ENCODE data around the gene COG4.

Gene COG4

DNA sequence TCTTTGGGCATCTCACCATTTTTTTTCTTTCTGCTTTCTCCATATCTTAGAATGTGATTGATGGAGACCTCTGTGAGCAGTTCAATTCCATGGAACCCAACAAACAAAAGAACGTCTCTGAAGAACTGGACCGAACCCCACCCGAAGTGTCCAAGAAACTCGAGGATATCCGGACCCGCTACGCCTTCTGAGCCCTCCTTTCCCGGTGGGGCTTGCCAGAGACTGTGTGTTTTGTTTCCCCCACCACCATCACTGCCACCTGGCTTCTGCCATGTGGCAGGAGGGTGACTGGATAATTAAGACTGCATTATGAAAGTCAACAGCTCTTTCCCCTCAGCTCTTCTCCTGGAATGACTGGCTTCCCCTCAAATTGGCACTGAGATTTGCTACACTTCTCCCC lies 48.3 kb upstream of the COG4 start:
- Histone ChIP-seq H3K4me1 (ENCODE audit: insufficient read depth, low read length) (no peaks in the 10 kb centered on the region), H3K4me3 (ENCODE audit: low read depth in 1 of 2, low read length in 2 of 2) (no peak overlapping the region), H3K9ac (ENCODE audit: low read depth, low read length) (no peak overlapping the region), H2AFZ (ENCODE audit: low read depth, low read length) (no peak overlapping the region), H3K79me2 (ENCODE audit: insufficient read depth, low read length) (peaks cover 3% of the 10 kb centered on the region; the same call in 1 of the 2 replicates), H4K20me1 (ENCODE audit: insufficient read depth, low read length) (peaks cover 65% of the 10 kb centered on the region; the same call in 1 of the 2 replicates), H3K27ac (ENCODE audit: low read length) (no peak overlapping the region), H3K9me3 (ENCODE audit: insufficient read depth, low read length, severe bottlenecking) (no peaks in the 10 kb centered on the region), H3K27me3 (ENCODE audit: insufficient read depth, low read length, poor library complexity) (no peaks in the 10 kb centered on the region), H3K36me3 (ENCODE audit: insufficient read depth, low read length) (peaks cover 81% of the 10 kb centered on the region), H3K4me2 (ENCODE audit: insufficient read depth, low read length) (no peak overlapping the region)
- ATAC-seq (ENCODE audit: insufficient read depth, low read depth) (no peak), DNase-seq (no peak)
- TF ChIP-seq, protein P1, sequence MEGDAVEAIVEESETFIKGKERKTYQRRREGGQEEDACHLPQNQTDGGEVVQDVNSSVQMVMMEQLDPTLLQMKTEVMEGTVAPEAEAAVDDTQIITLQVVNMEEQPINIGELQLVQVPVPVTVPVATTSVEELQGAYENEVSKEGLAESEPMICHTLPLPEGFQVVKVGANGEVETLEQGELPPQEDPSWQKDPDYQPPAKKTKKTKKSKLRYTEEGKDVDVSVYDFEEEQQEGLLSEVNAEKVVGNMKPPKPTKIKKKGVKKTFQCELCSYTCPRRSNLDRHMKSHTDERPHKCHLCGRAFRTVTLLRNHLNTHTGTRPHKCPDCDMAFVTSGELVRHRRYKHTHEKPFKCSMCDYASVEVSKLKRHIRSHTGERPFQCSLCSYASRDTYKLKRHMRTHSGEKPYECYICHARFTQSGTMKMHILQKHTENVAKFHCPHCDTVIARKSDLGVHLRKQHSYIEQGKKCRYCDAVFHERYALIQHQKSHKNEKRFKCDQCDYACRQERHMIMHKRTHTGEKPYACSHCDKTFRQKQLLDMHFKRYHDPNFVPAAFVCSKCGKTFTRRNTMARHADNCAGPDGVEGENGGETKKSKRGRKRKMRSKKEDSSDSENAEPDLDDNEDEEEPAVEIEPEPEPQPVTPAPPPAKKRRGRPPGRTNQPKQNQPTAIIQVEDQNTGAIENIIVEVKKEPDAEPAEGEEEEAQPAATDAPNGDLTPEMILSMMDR (IDR thresholded peaks at IDR 0.05; ENCODE audit: borderline replicate concordance, extremely low read depth, low read length, poor library complexity, severe bottlenecking): no peak
- TF ChIP-seq EZH2 (IDR thresholded peaks at IDR 0.05; ENCODE audit: borderline replicate concordance, low read depth, low read length, severe bottlenecking): no peak

DNA sequence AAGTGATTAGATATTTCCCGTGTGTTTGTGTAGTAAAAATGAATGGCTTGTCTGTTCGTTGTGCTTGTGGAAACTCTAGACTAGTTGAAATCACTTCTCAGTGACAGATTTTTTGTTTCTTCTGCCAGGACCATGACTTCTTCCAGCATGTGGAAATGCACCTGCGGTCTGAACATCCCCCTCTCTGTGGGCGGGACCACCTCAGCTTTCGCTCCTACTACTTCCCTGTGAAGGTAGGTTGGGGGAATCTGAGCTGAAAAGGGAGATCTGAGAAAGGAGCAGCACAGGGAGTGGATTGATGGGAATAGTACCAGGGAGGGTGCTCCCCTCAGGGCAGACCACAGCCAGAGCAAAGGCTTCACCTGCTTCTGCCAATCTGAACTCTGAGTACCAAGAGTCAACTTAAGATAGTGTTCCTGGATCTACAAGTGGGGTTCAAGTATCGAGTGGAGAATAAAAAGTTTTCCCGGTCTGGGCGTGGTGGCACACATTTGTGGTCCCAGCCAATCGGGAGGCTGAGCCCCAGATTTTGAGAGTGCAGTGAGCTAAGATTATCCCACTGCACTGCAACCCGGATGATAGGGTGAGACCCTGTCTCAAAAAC lies 47.7 kb upstream of the COG4 start:
- H3K4me1 ChIP-seq (ENCODE audit: insufficient read depth, low read length): no peaks in the 10 kb centered on the region
- peaks cover 86% of the 10 kb centered on the region for H3K36me3 ChIP-seq (ENCODE audit: insufficient read depth, low read length)
- no peak overlapping the region for H3K27ac ChIP-seq (ENCODE audit: low read length)
- ATAC-seq (ENCODE audit: insufficient read depth, low read depth) (no peak), DNase-seq (no peak)
- H3K9ac ChIP-seq (ENCODE audit: low read depth, low read length): no peak overlapping the region
- no peaks in the 10 kb centered on the region for H3K9me3 ChIP-seq (ENCODE audit: insufficient read depth, low read length, severe bottlenecking)
- peaks cover 3% of the 10 kb centered on the region; the same call in 1 of the 2 replicates for H3K79me2 ChIP-seq (ENCODE audit: insufficient read depth, low read length)
- no peak overlapping the region for H3K4me3 ChIP-seq (ENCODE audit: low read depth in 1 of 2, low read length in 2 of 2)
- H4K20me1 ChIP-seq (ENCODE audit: insufficient read depth, low read length): peaks cover 61% of the 10 kb centered on the region; the same call in 1 of the 2 replicates
- no peak overlapping the region for H2AFZ ChIP-seq (ENCODE audit: low read depth, low read length)
- H3K4me2 ChIP-seq (ENCODE audit: insufficient read depth, low read length): no peak overlapping the region
- TF ChIP-seq EZH2 (IDR thresholded peaks at IDR 0.05; ENCODE audit: borderline replicate concordance, low read depth, low read length, severe bottlenecking): no peak
- TF ChIP-seq, protein P1 (IDR thresholded peaks at IDR 0.05; ENCODE audit: borderline replicate concordance, extremely low read depth, low read length, poor library complexity, severe bottlenecking): no peak
- no peaks in the 10 kb centered on the region for H3K27me3 ChIP-seq (ENCODE audit: insufficient read depth, low read length, poor library complexity)

DNA sequence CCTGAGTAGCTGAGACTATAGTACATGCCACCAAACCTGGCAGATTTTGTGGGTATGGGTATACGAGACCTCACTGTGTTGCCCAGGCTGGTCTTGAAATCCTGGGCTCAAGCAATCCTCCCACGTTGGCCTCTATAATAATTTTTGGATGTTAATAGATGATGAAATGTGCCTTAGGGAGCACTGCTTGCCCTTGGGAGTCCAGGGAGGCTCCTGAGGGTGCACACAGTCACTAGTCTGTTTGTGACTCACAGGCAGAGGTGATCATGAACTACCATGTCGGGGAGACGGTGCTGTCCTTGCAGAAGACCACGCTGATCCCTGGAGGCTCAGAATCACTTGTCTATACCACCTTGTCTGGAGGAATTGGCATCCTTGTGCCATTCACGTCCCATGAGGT lies 46.4 kb upstream of the COG4 start:
- TF ChIP-seq, protein P1 (IDR thresholded peaks at IDR 0.05; ENCODE audit: borderline replicate concordance, extremely low read depth, low read length, poor library complexity, severe bottlenecking): no peak
- no peak for TF ChIP-seq EZH2 (IDR thresholded peaks at IDR 0.05; ENCODE audit: borderline replicate concordance, low read depth, low read length, severe bottlenecking)
- Histone ChIP-seq H3K36me3 (ENCODE audit: insufficient read depth, low read length) (peaks cover 97% of the 10 kb centered on the region), H3K9ac (ENCODE audit: low read depth, low read length) (no peak overlapping the region)

More for the DNA sequence above, 46.4 kb upstream of the COG4 start:
- peaks cover 64% of the 10 kb centered on the region for H4K20me1 ChIP-seq (ENCODE audit: insufficient read depth, low read length)
- H3K4me2 ChIP-seq (ENCODE audit: insufficient read depth, low read length): no peak overlapping the region
- no peak overlapping the region for H3K27ac ChIP-seq (ENCODE audit: low read length)
- no peaks in the 10 kb centered on the region for H3K9me3 ChIP-seq (ENCODE audit: insufficient read depth, low read length, severe bottlenecking)
- no peaks in the 10 kb centered on the region for H3K27me3 ChIP-seq (ENCODE audit: insufficient read depth, low read length, poor library complexity)
- H3K79me2 ChIP-seq (ENCODE audit: insufficient read depth, low read length): peaks cover 8% of the 10 kb centered on the region
- no peaks in the 10 kb centered on the region for H3K4me1 ChIP-seq (ENCODE audit: insufficient read depth, low read length)
- H3K4me3 ChIP-seq (ENCODE audit: low read depth in 1 of 2, low read length in 2 of 2): no peak overlapping the region
- DNase-seq (no peak), ATAC-seq (ENCODE audit: insufficient read depth, low read depth) (no peak)
- no peak overlapping the region for H2AFZ ChIP-seq (ENCODE audit: low read depth, low read length)
